ENCODE measurements around the gene NEK7. TPM values are rescaled to one million over a fixed set of nuclear protein-coding genes. Genes with fewer than 3 reads are reported as not detected.
A peak's percentile ranks its signal among the peaks of the same experiment; 100 is the strongest.

NEK7 gene
- total and polyA plus RNA-seq, 2 donors (not counting 1 experiment from before 2014, with no cell fraction given) = 8.1 to 75.4 TPM

GRCh38 chr1:198158735-198159589 lies 2.2 kb downstream of the NEK7 start:
- peaks cover 45% of the 10 kb centered on the region for H3K4me1 Mint-ChIP-seq
- Histone ChIP-seq H3K9me3 (ENCODE audit: control extremely low read depth in 1 of 3, control insufficient read depth in 2 of 3, insufficient read depth in 1 of 3, low read length in 2 of 3) (no peaks in the 10 kb centered on the region), H3K27me3 (replicated peaks in 1 of 4; ENCODE audit: control extremely low read depth in 1 of 4, control insufficient read depth in 3 of 4, insufficient read depth in 4 of 4, low read length in 3 of 4) (no peaks in the 10 kb centered on the region), H3K4me1 (ENCODE audit: control insufficient read depth in 2 of 2, insufficient read depth in 2 of 2, low read length in 2 of 2) (peaks cover 31 to 44% of the 10 kb centered on the region in 2 donors), H3K36me3 (replicated peaks in 1 of 2; ENCODE audit: control extremely low read depth in 1 of 2, control insufficient read depth in 1 of 2, extremely low read depth in 1 of 2, insufficient read depth in 2 of 2, low read length in 1 of 2) (peaks cover 0 to 1% of the 10 kb centered on the region in 2 experiments), H3K4me2 (replicated peaks; ENCODE audit: low read depth, low read length, poor library complexity, severe bottlenecking) (peak overlapping the region; percentile 85), H3K27ac (ENCODE audit: low read length in 2 of 2) (peak overlapping the region; percentile 88 to 95), H3K79me2 (ENCODE audit: control insufficient read depth, insufficient read depth, low read length) (peaks cover 69% of the 10 kb centered on the region), H4K20me1 (ENCODE audit: control insufficient read depth, insufficient read depth, low read length, poor library complexity, severe bottlenecking) (no peaks in the 10 kb centered on the region), H2AFZ (ENCODE audit: insufficient read depth, low read depth, low read length, poor library complexity, severe bottlenecking) (peak overlapping the region; percentile 94), H3K4me3 (ENCODE audit: control extremely low read depth in 1 of 5, extremely low read depth in 1 of 5, insufficient read depth in 1 of 5, low read depth in 2 of 5, low read length in 4 of 5) (peak overlapping the region; percentile 64 to 97 (median 87)), H3K9ac (ENCODE audit: low read length) (peak overlapping the region; percentile 96)
- intact Hi-C loops (cut with micrococcal nuclease) = loop anchor here (1.0 to 10.0 kb wide), 6 partner anchors 15 to 1012 kb away; partner anchors contain the start of genes ASPM, C1orf53 and DENND1B
- no peak for TF ChIP-seq EZH2 (IDR thresholded peaks at IDR 0.05; ENCODE audit: borderline replicate concordance, insufficient read depth, low read depth, low read length, poor library complexity, severe bottlenecking)
- TF ChIP-seq, protein P1, sequence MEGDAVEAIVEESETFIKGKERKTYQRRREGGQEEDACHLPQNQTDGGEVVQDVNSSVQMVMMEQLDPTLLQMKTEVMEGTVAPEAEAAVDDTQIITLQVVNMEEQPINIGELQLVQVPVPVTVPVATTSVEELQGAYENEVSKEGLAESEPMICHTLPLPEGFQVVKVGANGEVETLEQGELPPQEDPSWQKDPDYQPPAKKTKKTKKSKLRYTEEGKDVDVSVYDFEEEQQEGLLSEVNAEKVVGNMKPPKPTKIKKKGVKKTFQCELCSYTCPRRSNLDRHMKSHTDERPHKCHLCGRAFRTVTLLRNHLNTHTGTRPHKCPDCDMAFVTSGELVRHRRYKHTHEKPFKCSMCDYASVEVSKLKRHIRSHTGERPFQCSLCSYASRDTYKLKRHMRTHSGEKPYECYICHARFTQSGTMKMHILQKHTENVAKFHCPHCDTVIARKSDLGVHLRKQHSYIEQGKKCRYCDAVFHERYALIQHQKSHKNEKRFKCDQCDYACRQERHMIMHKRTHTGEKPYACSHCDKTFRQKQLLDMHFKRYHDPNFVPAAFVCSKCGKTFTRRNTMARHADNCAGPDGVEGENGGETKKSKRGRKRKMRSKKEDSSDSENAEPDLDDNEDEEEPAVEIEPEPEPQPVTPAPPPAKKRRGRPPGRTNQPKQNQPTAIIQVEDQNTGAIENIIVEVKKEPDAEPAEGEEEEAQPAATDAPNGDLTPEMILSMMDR (IDR thresholded peaks at IDR 0.05) = no peak
- ChIA-PET CTCF (interaction anchor here (0.8 to 1.7 kb wide), 5 partner anchors 58 to 532 kb away, joined by 3 to 5 read pairs (median 4); no protein-coding TSS in a partner anchor), POLR2A (interaction anchor here (1.1 to 1.5 kb wide), 2 partner anchors 9 to 14 kb away, joined by 4 to 5 read pairs; no protein-coding TSS in a partner anchor)
- DNase-seq = peak; percentile 90
- peak; percentile 76 for ATAC-seq (ENCODE audit: low read depth)
- H3K27me3 Mint-ChIP-seq = no peaks in the 10 kb centered on the region
- 0% methylated on average over 28 of the region's 37 CpGs for WGBS (ENCODE audit: insufficient coverage)
- peak overlapping the region; percentile 97 for H3K27ac Mint-ChIP-seq
- H3K9me3 Mint-ChIP-seq (ENCODE audit: insufficient read depth) = no peaks in the 10 kb centered on the region
- H3K4me3 Mint-ChIP-seq = peak overlapping the region; percentile 99

- Histone ChIP-seq H3K4me1 (ENCODE audit: control insufficient read depth in 2 of 2, insufficient read depth in 2 of 2, low read length in 2 of 2) (peaks cover 31 to 44% of the 10 kb centered on the region in 2 donors), H4K20me1 (ENCODE audit: control insufficient read depth, insufficient read depth, low read length, poor library complexity, severe bottlenecking) (no peaks in the 10 kb centered on the region), H3K4me3 (ENCODE audit: control extremely low read depth in 1 of 5, extremely low read depth in 1 of 5, insufficient read depth in 1 of 5, low read depth in 2 of 5, low read length in 4 of 5) (no peak overlapping the region), H3K36me3 (replicated peaks in 1 of 2; ENCODE audit: control extremely low read depth in 1 of 2, control insufficient read depth in 1 of 2, extremely low read depth in 1 of 2, insufficient read depth in 2 of 2, low read length in 1 of 2) (peaks cover 0 to 1% of the 10 kb centered on the region in 2 experiments), H3K79me2 (ENCODE audit: control insufficient read depth, insufficient read depth, low read length) (peaks cover 81% of the 10 kb centered on the region), H3K9ac (ENCODE audit: low read length) (no peak overlapping the region), H3K4me2 (replicated peaks; ENCODE audit: low read depth, low read length, poor library complexity, severe bottlenecking) (no peak overlapping the region), H3K27me3 (replicated peaks in 1 of 4; ENCODE audit: control extremely low read depth in 1 of 4, control insufficient read depth in 3 of 4, insufficient read depth in 4 of 4, low read length in 3 of 4) (no peaks in the 10 kb centered on the region), H3K27ac (ENCODE audit: low read length in 2 of 2) (peak overlapping the region in 1 of 2 donors; percentile 95), H3K9me3 (ENCODE audit: control extremely low read depth in 1 of 3, control insufficient read depth in 2 of 3, insufficient read depth in 1 of 3, low read length in 2 of 3) (no peaks in the 10 kb centered on the region), H2AFZ (ENCODE audit: insufficient read depth, low read depth, low read length, poor library complexity, severe bottlenecking) (peak overlapping the region; percentile 94)
- Mint-ChIP-seq H3K9me3 (ENCODE audit: insufficient read depth) (no peaks in the 10 kb centered on the region), H3K27ac (no peak overlapping the region), H3K4me1 (peaks cover 48% of the 10 kb centered on the region), H3K27me3 (no peaks in the 10 kb centered on the region), H3K4me3 (no peak overlapping the region)
- TF ChIP-seq, protein P1 (IDR thresholded peaks at IDR 0.05) = no peak
- TF ChIP-seq EZH2 (IDR thresholded peaks at IDR 0.05; ENCODE audit: borderline replicate concordance, insufficient read depth, low read depth, low read length, poor library complexity, severe bottlenecking) = no peak
- 100% methylated on average over 1 of the region's 7 CpGs for WGBS (ENCODE audit: insufficient coverage)
- DNase-seq (no peak), ATAC-seq (ENCODE audit: low read depth) (no peak)
- intact Hi-C loops (cut with micrococcal nuclease) = loop anchor here (10.0 kb wide), 1 partner anchor 1995 kb away; no protein-coding TSS in a partner anchor
- POLR2A ChIA-PET = no interaction called here
- CTCF ChIA-PET = no interaction called here
These were observed 3.4 kb downstream of the NEK7 start for GRCh38 chr1:198160222-198160621.

Data from B cell (primary cell).